HCT116 (cell line): ENCODE data around the gene HOMER2. TPM values are rescaled to one million over a fixed set of nuclear protein-coding genes. Genes with fewer than 3 reads are reported as not detected.
A peak's percentile ranks its signal among the peaks of the same experiment; 100 is the strongest.

Experiments
- ATAC-seq: fragments of 200-7000 bp; cut with Tn5 transposase; 2 replicates; pipeline ENCODE4 v1.9.1; 2020; ENCODE audit warnings: mild to moderate bottlenecking, moderate library complexity
- BruUV-seq: library from RNA; stranded (reverse); fragments of 400-500 nt; replicated peaks from 2 replicates; lab custom pipeline; 2021; lab: Mats Ljungman, UMichigan
- CTCF ChIA-PET: fragments of 300-600 bp; sonication (Branson Sonifier 250); formaldehyde crosslinking; loops from one replicate; lab custom pipeline; 2021; ENCODE audit warnings: antibody characterized with exemption; lab: Charles Lee
- POLR2A ChIA-PET: fragments of 300-600, 350-600 bp; sonication (Branson Sonifier 250); formaldehyde crosslinking; loops from one replicate; lab custom pipeline; 2021; ENCODE audit warnings: antibody characterized with exemption; lab: Charles Lee
- RAD21 ChIA-PET, 2 experiments: fragments of 300-600 bp; sonication (Branson Sonifier 250); formaldehyde crosslinking; loops; one replicate each; lab custom pipeline; 2023; ENCODE audit warnings: low total read pairs in 2 of 2; ENCODE audit not compliant: uncharacterized antibody in 2 of 2, unreplicated experiment in 2 of 2, low non-redundant PET in 1 of 2; lab: Charles Lee
- DNase-seq: peaks from one replicate; pipeline ENCODE4 v3.0.0-alpha.2; 2010; ENCODE audit warnings: low read depth, low spot score
- H2AFZ ChIP-seq: fragments of 200-600 bp; shearing (Covaris generic), sonication (generic); 2 replicates; pipeline ENCODE4 v1.6.1; 2017; ENCODE audit warnings: low read depth, mixed run types, mixed read lengths, antibody characterized with exemption, low read length; ENCODE audit not compliant: poor library complexity, severe bottlenecking
- H3K27ac ChIP-seq: 2 replicates; pipeline ENCODE4 v1.5.1; 2012; ENCODE audit warnings: low read depth, low read length
- H3K27me3 ChIP-seq: fragments of 200-600 bp; sonication (generic); 2 replicates; pipeline ENCODE4 v1.6.1; 2016; ENCODE audit warnings: mixed run types, low read length, mixed read lengths; ENCODE audit not compliant: insufficient read depth
- H3K36me3 ChIP-seq, 2 experiments: fragments of 200-500 bp in 1 of 2; fragments of 200-600 bp in 1 of 2; sonication (Bioruptor generic) in 1 of 2; sonication (generic) in 1 of 2; 2 replicates each; pipeline versions ENCODE4 v1.5.1 to v1.6.1; 2014 to 2016; ENCODE audit warnings: low read length in 2 of 2, inconsistent platforms in 1 of 2, mixed read lengths in 1 of 2, mixed run types in 1 of 2; ENCODE audit not compliant: insufficient read depth in 2 of 2, control insufficient read depth in 1 of 2
- H3K4me1 ChIP-seq, 2 experiments: fragments of 200-600 bp in 1 of 2; sonication (generic) in 1 of 2; 2 replicates each; pipeline versions ENCODE4 v1.5.1 to v1.6.1; 2012 to 2017; ENCODE audit warnings: low read length in 2 of 2, inconsistent platforms in 1 of 2, mild to moderate bottlenecking in 1 of 2, mixed read lengths in 1 of 2, mixed run types in 1 of 2, moderate library complexity in 1 of 2; ENCODE audit not compliant: insufficient read depth in 2 of 2, control insufficient read depth in 1 of 2
- H3K4me2 ChIP-seq: fragments of 200-600 bp; sonication (generic); 2 replicates; pipeline ENCODE4 v1.6.1; 2017; ENCODE audit warnings: mixed run types, low read length, mixed read lengths
- H3K4me3 ChIP-seq, 2 experiments: fragments of 200-600 bp in 1 of 2; sonication (generic) in 1 of 2; replicated peaks in 1 of 2; 2 replicates each; pipeline ENCODE4 v1.5.1; 2011 to 2016; ENCODE audit warnings: low read length in 2 of 2, control low read depth in 1 of 2, low read depth in 1 of 2, mild to moderate bottlenecking in 1 of 2, mixed read lengths in 1 of 2, mixed run types in 1 of 2
- H3K79me2 ChIP-seq: fragments of 200-600 bp; sonication (generic); 2 replicates; pipeline ENCODE4 v1.6.1; 2017; ENCODE audit warnings: mild to moderate bottlenecking, mixed run types, low read length, moderate library complexity, mixed read lengths; ENCODE audit not compliant: insufficient read depth
- H3K9ac ChIP-seq: fragments of 200-600 bp; sonication (generic); 2 replicates; pipeline ENCODE4 v1.6.1; 2016; ENCODE audit warnings: low read length, mixed read lengths
- H3K9me2 ChIP-seq: fragments of 200-600 bp; sonication (generic), shearing (Covaris generic); 2 replicates; pipeline ENCODE4 v1.6.1; 2017; ENCODE audit warnings: mixed run types, mild to moderate bottlenecking, moderate library complexity; ENCODE audit not compliant: insufficient read depth
- H3K9me3 ChIP-seq, 2 experiments: fragments of 200-500 bp in 1 of 2; fragments of 200-600 bp in 1 of 2; sonication (Bioruptor generic) in 1 of 2; sonication (generic) in 1 of 2; 2 replicates each; pipeline ENCODE4 v1.6.1; 2014 to 2017; ENCODE audit warnings: low read length in 2 of 2, mixed read lengths in 2 of 2, inconsistent platforms in 1 of 2, low read depth in 1 of 2, mild to moderate bottlenecking in 1 of 2, mixed run types in 1 of 2, moderate library complexity in 1 of 2; ENCODE audit not compliant: control insufficient read depth in 1 of 2, insufficient read depth in 1 of 2
- H4K20me1 ChIP-seq: fragments of 200-600 bp; sonication (generic), shearing (Covaris generic); 2 replicates; pipeline ENCODE4 v1.6.1; 2017; ENCODE audit warnings: mixed run types, mild to moderate bottlenecking, moderate library complexity; ENCODE audit not compliant: insufficient read depth
- CBX3 ChIP-seq: IDR thresholded peaks from 2 replicates; pipeline ENCODE4 v1.6.1; 2012; ENCODE audit warnings: low read depth
- EZH2 ChIP-seq: fragments of 200-600 bp; sonication (generic); IDR thresholded peaks from 2 replicates; pipeline ENCODE4 v1.6.1; 2017; ENCODE audit warnings: antibody characterized with exemption, mixed run types
- EZH2phosphoT487 ChIP-seq: fragments of 200-600 bp; IDR thresholded peaks from 2 replicates; pipeline ENCODE4 v1.6.1; 2018; ENCODE audit warnings: antibody characterized with exemption, borderline replicate concordance
- POLR2A ChIP-seq: IDR thresholded peaks from 2 replicates; pipeline ENCODE4 v1.7.0; 2011; ENCODE audit warnings: borderline replicate concordance; ENCODE audit not compliant: insufficient read depth, insufficient read length; ENCODE audit errors: extremely low read depth
- SP1 ChIP-seq: IDR thresholded peaks from 2 replicates; pipeline ENCODE4 v1.6.1; 2012; ENCODE audit warnings: low read depth
- TCF7L2 ChIP-seq: IDR thresholded peaks from 2 replicates; pipeline ENCODE4 v1.7.0; 2011; ENCODE audit warnings: borderline replicate concordance, inconsistent platforms; ENCODE audit not compliant: insufficient read depth, insufficient read length; ENCODE audit errors: extremely low read depth
- ZFX ChIP-seq: fragments of 450-650 bp; IDR thresholded peaks from 2 replicates; pipeline ENCODE4 v1.6.1; 2017
- intact Hi-C: fragments of 100-400 bp; cut with micrococcal nuclease; formaldehyde crosslinking; loops from 2 replicates; pipeline ENCODE4 v1.10.0; 2022
- total RNA-seq: library from RNA; stranded (reverse); gene quantifications from one replicate; pipeline ENCODE4 v1.2.1, GENCODE V29; 2021; ENCODE audit not compliant: unreplicated experiment
- TF ChIP-seq, protein P1 (sequence below): IDR thresholded peaks from 2 replicates; pipeline ENCODE4 v1.6.1; 2012; ENCODE audit warnings: low read depth
- TF ChIP-seq, protein P2 (sequence below), 3 experiments: fragments of 200-600 bp in 1 of 3; sonication (generic) in 1 of 3; IDR thresholded peaks in 2 of 3; conservative IDR thresholded peaks in 1 of 3; 2 replicates each; pipeline ENCODE4 v1.5.1; 2012 to 2017; ENCODE audit warnings: low read depth in 2 of 3, low read length in 2 of 3, antibody characterized with exemption in 1 of 3, borderline replicate concordance in 1 of 3, control low read depth in 1 of 3, mild to moderate bottlenecking in 1 of 3, mixed read lengths in 1 of 3, mixed run types in 1 of 3, moderate library complexity in 1 of 3; ENCODE audit not compliant: insufficient read depth in 1 of 3
- TF ChIP-seq, protein P3 (sequence below): IDR thresholded peaks from 2 replicates; pipeline ENCODE4 v1.6.1; 2011; ENCODE audit warnings: mild to moderate bottlenecking, low read length, moderate library complexity; ENCODE audit not compliant: insufficient replicate concordance; ENCODE audit errors: extremely low read depth
- TF ChIP-seq, protein P4 (sequence below): IDR thresholded peaks from 2 replicates; pipeline ENCODE4 v1.6.1; 2012

The HOMER2 gene
- total RNA-seq, 1 experiment from 2014 or later: 3.9 TPM

DNA sequence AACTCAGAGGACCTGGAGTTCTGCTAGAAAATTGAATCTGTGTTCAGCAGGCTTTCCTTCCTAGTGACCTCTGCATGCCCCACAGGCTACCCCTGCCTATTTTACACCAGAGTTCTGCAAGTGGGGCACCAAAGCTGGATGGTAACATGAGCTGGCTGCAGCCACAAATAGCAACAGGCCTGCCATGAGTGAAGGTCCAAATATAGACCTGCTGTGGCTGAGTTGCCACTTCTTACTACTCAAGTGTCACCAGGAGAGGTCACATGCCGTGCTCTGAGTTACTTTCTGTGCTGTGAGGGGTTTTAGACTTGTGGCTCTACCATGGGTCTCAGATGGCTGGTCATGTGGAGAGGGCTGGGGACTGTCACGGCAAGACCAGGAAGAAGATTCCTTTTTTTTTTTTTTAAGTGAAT lies 146.5 kb downstream of the HOMER2 start, which contains the start of gene FSD2:
FSD2 (minus strand) TSS at position 76 of the 413 bp plus-strand sequence. CDS start 18,679 bp downstream, outside the sequence.
- no peaks in the 10 kb centered on the region; the same call in 1 of the 2 replicates for H3K27me3 ChIP-seq
- CTCF ChIA-PET: no interaction called here
- peak within 1 kb of the TSS; percentile 18; the same call in 1 of the 2 replicates for H3K4me2 ChIP-seq
- H3K9ac ChIP-seq: no peak within 1 kb of the TSS
- H3K4me3 ChIP-seq: no peak within 1 kb of the TSS
- H2AFZ ChIP-seq: no peak within 1 kb of the TSS
- H3K27ac ChIP-seq: no peak within 1 kb of the TSS
- no peaks in the 10 kb centered on the region; a peak in 1 of 4 replicates for H3K36me3 ChIP-seq
- no peak for DNase-seq
- ATAC-seq: no peak
- H3K4me1 ChIP-seq: peaks cover 5 to 19% of the 10 kb centered on the region in 2 experiments; a peak in 2 of 4 replicates
- TF ChIP-seq, protein P1, sequence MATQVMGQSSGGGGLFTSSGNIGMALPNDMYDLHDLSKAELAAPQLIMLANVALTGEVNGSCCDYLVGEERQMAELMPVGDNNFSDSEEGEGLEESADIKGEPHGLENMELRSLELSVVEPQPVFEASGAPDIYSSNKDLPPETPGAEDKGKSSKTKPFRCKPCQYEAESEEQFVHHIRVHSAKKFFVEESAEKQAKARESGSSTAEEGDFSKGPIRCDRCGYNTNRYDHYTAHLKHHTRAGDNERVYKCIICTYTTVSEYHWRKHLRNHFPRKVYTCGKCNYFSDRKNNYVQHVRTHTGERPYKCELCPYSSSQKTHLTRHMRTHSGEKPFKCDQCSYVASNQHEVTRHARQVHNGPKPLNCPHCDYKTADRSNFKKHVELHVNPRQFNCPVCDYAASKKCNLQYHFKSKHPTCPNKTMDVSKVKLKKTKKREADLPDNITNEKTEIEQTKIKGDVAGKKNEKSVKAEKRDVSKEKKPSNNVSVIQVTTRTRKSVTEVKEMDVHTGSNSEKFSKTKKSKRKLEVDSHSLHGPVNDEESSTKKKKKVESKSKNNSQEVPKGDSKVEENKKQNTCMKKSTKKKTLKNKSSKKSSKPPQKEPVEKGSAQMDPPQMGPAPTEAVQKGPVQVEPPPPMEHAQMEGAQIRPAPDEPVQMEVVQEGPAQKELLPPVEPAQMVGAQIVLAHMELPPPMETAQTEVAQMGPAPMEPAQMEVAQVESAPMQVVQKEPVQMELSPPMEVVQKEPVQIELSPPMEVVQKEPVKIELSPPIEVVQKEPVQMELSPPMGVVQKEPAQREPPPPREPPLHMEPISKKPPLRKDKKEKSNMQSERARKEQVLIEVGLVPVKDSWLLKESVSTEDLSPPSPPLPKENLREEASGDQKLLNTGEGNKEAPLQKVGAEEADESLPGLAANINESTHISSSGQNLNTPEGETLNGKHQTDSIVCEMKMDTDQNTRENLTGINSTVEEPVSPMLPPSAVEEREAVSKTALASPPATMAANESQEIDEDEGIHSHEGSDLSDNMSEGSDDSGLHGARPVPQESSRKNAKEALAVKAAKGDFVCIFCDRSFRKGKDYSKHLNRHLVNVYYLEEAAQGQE: no peak
- TF ChIP-seq, all 23 proteins: peak for 0
- no peaks in the 10 kb centered on the region for H3K9me2 ChIP-seq
- peaks cover 8% of the 10 kb centered on the region for H3K79me2 ChIP-seq
- ChIA-PET RAD21 (no interaction called here), POLR2A (no interaction called here)
- no TSS peak for BruUV-seq
- no peaks in the 10 kb centered on the region for H3K9me3 ChIP-seq
- intact Hi-C loops: loop anchor here (5.0 kb wide), 2 partner anchors 54 to 264 kb away; partner anchors contain the start of gene RPS17
- no peaks in the 10 kb centered on the region for H4K20me1 ChIP-seq

DNA sequence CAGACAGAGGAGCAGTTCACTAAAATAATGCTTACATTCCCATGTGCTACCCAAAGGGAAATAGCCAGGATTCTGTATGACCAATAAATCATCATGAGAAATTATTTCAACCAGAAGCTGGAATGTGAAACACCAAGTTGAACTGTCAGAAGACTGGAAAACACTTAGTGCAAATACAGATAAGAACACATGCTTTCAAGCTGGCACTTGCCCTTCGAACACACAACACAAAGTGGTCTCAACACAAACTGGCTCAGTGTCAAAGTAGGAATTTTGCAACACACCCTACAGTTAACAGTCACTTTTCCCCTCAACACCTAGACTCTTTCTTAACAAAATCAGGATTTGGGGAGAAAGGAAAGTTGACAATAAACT lies 148.0 kb downstream of the HOMER2 start:
- intact Hi-C loops: no loop called here
- POLR2A ChIA-PET: no interaction called here
- no peak for DNase-seq
- TF ChIP-seq SP1 (no peak), CBX3 (no peak), TCF7L2 (no peak), POLR2A (no peak), EZH2 (no peak), EZH2phosphoT487 (no peak), ZFX (no peak)
- TF ChIP-seq, protein P2, sequence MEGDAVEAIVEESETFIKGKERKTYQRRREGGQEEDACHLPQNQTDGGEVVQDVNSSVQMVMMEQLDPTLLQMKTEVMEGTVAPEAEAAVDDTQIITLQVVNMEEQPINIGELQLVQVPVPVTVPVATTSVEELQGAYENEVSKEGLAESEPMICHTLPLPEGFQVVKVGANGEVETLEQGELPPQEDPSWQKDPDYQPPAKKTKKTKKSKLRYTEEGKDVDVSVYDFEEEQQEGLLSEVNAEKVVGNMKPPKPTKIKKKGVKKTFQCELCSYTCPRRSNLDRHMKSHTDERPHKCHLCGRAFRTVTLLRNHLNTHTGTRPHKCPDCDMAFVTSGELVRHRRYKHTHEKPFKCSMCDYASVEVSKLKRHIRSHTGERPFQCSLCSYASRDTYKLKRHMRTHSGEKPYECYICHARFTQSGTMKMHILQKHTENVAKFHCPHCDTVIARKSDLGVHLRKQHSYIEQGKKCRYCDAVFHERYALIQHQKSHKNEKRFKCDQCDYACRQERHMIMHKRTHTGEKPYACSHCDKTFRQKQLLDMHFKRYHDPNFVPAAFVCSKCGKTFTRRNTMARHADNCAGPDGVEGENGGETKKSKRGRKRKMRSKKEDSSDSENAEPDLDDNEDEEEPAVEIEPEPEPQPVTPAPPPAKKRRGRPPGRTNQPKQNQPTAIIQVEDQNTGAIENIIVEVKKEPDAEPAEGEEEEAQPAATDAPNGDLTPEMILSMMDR (IDR thresholded peaks at IDR 0.05 in 2 of 3, conservative IDR thresholded peaks at IDR 0.05 in 1 of 3; ENCODE audit: borderline replicate concordance in 1 of 3, insufficient read depth in 1 of 3, low read depth in 2 of 3, low read length in 2 of 3): no peak
- TF ChIP-seq, protein P3, sequence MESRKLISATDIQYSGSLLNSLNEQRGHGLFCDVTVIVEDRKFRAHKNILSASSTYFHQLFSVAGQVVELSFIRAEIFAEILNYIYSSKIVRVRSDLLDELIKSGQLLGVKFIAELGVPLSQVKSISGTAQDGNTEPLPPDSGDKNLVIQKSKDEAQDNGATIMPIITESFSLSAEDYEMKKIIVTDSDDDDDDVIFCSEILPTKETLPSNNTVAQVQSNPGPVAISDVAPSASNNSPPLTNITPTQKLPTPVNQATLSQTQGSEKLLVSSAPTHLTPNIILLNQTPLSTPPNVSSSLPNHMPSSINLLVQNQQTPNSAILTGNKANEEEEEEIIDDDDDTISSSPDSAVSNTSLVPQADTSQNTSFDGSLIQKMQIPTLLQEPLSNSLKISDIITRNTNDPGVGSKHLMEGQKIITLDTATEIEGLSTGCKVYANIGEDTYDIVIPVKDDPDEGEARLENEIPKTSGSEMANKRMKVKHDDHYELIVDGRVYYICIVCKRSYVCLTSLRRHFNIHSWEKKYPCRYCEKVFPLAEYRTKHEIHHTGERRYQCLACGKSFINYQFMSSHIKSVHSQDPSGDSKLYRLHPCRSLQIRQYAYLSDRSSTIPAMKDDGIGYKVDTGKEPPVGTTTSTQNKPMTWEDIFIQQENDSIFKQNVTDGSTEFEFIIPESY: no peak
- TF ChIP-seq, protein P4, sequence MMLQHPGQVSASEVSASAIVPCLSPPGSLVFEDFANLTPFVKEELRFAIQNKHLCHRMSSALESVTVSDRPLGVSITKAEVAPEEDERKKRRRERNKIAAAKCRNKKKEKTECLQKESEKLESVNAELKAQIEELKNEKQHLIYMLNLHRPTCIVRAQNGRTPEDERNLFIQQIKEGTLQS: no peak

More for the DNA sequence above, 148.0 kb downstream of the HOMER2 start:
- Histone ChIP-seq H3K4me3 (no peak overlapping the region), H3K27ac (no peak overlapping the region), H4K20me1 (no peaks in the 10 kb centered on the region), H3K4me2 (no peak overlapping the region), H3K79me2 (no peaks in the 10 kb centered on the region), H3K4me1 (peaks cover 5 to 18% of the 10 kb centered on the region in 2 experiments; a peak in 2 of 4 replicates), H3K9me2 (no peaks in the 10 kb centered on the region), H3K9me3 (no peaks in the 10 kb centered on the region), H3K36me3 (no peaks in the 10 kb centered on the region), H3K9ac (no peak overlapping the region), H3K27me3 (no peaks in the 10 kb centered on the region; the same call in 1 of the 2 replicates), H2AFZ (no peak overlapping the region)
- ChIA-PET RAD21 (no interaction called here), CTCF (interaction anchor here (0.5 kb wide), 1 partner anchor 888 kb away, joined by 3 read pairs; no protein-coding TSS in a partner anchor)
- ATAC-seq: no peak
- no TSS peak for BruUV-seq
